NCI-H345 treated with DMSO at 0.1 percent for 48 hours (cell line): Measurements from ENCODE around the gene KCNS3.

Experiments used
- DNase-seq: peaks from one replicate; lab custom pipeline; 2025; ENCODE audit not compliant: unreplicated experiment; lab: John Stamatoyannopoulos, UW

The KCNS3 gene

DNA sequence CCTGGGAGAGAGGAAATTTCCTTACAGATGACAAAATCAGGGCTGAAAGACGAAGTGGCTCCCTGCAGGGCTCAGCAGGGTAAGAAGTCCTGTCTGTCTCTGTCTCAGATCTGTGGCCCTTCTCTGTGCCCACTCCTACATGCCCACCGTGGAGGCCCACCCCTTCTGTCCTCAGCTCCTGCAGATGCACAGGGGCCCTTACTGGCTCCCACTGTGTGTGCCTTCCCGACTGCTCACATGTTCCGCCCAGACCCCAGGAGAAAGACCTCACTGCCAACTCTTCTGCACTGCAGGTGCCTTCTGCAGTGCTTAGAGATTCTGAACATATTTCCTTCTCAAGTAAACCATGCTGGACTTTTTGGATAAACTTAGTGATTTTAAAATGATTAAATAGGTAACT is 1.9 kb upstream of the KCNS3 start:
- DNase-seq = no peak

DNA sequence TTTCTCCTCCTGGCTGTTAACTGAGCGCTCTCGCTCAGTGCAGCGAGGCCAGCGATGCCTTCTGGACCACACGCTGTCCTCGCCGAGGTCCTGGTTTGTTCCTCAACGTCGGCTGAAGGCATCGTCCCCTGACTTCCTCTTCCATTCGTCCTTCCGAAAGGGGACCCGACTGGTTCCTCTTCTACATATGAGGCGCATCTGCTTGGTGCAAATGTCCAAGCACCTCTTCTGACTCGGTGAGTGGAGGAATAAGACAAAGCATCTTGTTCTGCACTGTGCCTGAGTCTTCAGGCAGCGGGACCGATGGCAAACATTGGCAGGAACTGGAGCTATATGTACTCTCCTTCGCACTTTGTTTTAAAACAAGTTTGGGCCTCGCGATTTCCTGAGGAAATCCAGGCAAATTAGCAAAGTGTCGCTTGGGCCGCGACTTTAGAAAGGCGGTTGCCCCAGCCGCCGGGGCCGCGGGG is 621 bp upstream of the KCNS3 start:
- no peak for DNase-seq

DNA sequence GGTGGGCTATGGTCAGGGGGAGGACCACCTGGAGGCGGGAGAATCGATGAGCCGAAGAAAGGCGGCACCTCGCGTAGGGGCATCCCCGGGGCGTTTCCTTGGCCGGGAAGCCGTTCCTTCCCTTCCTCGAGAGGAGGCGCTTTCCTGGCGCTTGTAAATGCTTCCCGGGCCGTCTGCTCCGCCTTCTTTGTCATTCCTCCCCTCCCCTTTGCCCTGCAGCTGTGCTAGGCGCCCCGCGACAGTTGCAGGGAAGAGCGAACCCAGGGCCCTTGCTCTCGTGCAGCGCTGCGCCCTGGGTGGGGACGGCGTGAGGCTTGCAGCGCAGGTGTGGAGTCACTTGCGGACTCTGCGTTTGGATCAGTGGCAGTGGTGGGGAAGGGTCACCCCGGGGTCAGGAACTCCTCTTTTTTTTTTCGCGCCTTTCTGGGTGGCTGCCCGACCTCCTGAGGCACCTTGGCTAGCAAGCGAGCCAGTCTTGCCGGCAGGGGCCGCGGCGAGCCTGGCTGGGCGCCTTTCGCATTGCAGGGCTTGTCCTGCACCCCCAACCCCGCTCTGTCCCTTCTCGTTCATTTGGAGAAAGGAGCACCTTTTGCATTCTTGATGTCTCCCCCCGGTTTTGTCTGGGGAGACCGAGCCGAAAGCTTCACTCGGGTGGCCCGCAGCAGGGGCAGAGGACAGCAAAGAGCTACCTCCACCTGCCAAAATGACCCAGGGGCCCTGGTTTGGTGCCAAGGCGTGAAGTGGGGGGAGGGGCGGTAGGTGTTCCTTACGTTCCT is 858 bp downstream of the KCNS3 start:
- peak; percentile 92 for DNase-seq

DNA sequence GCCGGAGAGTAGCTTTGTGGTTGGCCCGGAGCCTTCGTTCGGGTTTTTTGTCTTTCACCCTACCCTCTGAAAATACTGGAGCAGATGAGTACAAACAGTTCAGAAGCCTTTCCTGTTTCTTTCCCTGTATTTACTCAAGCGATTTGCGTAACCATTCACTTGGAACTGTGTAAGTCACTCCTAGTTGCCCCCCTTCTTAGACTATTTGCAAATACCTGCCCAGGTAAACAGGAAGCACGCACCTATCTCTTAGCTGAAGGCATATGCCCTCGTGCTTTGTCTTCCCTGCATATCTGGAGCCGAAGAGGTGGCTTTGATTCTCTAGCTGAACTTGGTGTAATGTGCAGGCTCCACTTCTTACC is 1.4 kb downstream of the KCNS3 start:
- peak; percentile 72 for DNase-seq

DNA sequence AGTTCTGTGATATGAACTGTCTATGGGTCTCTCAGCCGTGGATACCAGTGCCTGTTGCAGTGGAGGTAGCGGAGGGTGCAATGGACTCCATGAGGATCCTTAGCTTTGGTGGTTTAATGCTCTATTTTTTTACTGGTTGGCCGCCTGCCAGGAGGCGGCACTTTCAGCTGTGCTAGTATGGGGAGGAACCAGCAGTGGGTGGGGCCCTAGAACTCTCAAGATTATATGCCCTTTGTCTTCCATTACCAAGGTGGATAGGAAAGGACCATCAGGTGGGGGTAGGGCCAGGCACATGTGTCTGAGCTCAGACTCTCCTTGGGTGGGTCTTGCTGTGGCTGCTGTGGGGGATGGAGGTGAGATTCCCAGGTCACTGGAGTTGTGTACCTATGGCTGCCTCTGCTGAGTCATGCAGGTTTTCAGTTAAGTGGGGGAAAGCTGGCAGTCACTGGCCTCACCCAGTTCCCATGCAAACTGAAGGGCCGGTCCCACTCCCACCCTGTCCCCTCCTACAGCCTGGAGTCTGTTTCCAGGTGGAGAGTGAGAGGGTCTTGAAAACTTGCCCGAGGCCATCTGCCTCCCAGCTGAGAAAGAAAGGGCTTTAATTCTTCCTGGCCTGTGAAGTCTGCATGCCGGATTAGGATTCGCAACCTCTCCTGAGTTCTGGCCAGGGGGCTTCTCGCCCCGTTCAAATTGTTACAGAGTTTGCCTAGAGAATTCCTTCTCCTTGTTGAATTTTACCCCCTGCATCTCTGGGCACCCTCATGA is 14.5 kb downstream of the KCNS3 start:
- peak; percentile 72 for DNase-seq

DNA sequence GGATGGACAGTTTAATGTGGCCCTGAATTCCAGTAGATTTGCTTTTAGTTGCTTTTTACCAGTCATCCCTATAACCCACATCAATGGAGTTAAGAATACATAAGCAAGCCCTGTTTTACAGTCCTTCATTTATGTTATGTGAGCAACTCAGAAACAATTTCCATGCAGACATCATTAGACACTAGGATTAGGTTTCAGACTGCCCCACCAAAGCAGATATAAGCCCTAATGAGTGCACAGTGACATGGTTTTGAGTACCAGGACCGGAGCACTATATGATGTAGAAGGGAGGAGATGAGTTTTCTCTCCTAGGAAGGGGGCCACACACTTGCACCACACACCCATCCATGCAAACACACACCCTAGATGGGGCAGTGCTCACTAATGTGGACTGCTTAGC is 15.5 kb downstream of the KCNS3 start:
- DNase-seq = no peak

DNA sequence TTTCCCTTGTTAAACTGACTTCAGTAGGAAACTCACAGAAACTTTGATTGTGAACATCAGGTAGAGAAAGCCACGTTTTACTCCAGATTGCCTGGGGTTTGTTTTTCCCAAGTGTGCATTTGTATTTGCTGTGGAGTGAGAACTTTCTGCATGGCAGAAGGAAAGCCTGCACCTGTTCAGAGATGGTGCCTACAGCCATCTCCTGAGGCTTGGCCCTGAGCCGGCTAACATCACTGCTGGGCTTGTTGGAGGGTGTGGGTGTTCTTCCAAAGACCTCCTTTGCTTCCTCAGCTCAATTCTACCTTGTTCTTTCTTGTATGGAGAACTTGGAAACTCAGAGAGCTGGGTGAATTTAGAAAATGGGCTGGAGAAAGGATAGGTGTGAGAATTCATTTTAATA is 16.1 kb downstream of the KCNS3 start:
- no peak for DNase-seq

DNA sequence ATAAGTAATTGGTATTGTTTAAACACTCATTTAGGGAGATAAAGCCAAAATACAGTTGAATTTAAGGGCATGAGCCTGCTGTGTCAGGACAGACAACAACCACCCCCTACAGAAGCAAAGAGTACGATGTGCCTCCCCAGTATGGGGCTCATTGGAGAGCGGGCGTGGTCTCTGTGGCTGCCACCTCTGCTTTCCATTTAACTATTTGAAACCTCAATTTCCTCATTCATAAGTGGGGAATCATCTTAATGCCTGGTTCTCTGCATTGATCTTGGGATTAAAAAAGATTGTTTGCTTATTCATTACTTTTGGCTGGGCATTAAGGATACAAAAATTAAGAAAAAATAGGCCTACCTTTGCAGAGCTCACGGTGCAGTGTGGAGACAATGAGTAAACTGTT is 21.4 kb downstream of the KCNS3 start:
- DNase-seq = peak; percentile 49

DNA sequence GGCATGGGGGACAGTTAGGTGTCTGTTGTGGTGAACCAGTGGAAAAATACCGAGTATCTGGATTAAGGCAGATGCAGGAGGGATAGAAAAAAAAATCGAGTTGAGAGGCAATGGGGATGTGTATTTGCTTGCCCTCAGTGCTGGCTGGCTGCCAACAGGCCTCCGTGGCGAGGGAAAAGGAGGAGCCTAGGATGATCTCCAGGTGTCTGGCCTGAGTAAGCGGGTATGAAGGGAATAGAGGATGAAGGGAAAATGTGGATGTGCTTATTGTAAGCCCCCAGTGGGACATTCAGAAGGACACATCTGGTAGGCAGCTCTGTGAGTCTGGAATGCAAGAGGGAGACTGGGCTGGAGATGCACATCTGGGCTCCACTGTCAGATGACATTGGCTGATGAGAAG is 22.8 kb downstream of the KCNS3 start:
- peak; percentile 99 for DNase-seq

DNA sequence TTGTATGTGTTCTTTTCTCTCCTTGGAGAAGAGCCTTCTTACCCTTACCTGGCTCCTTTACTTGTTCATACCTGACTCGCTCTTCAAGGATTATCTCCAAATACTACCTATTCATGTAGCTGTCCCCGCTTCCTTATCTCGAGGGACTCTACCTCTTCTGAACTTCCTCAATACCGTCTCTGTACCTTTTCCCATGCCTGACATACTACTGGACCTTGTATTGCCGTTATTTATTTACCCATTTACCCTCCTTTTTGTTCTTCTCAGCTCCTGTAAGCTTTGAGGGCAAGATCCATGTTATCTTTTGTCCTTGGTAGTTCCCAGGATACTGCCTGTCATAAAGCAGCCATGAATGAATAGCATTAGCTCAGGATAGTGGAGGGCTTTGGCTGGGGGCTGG is 32.5 kb downstream of the KCNS3 start:
- no peak for DNase-seq

DNA sequence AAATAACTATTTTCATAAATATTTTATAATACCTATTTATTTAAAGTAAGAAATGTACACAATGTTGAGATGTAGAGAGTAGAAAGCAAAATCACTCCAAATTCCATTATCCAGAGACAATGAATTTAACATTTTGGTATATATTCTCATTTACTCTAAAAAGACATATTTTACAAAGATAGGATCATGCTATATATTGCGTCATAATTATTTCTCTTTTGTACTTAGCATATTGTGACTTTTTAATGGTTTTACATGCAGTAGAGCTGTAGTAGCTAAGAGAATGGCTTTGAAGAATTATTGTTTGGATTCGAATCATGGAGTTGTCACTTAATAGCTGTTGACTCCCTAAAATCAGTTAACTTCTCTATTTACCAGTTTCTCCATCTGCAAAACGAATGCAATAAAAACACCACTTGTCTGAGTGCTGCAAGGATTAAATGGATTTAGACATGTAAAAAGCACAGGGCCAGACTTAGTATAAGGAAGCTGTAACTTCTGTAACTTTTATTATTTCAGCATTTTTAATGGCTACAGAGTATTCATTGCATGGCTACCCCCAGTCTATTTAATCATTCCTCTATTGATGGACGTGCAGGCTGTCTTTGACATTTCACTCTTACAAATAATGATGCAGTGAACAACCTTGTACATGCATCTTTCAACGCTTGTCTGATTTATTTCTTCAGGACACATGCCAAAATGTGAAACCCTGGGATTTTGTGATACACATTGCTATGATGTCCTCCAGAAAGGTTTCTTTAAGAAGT is 33.2 kb downstream of the KCNS3 start:
- no peak for DNase-seq

DNA sequence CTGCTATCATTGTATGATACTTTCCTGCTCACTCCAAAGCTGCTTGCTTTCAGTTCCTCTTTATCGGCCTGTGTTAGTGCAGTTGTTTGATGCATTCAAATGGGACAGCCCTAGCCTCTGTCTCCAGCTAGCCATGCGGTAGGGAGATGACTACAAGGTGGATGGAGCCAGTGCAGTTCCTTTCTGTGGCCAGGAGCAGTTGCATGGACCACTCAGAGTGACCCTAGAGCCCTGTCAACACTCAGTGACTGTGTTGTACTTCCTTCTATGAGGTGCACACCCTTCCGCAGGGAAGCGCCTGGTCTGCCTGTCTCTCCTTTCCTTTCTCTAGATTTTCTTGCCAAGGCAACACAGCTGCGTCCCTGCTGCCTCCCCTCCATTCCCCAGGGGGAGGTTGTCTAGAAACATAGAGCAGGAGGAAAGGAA is 33.8 kb downstream of the KCNS3 start:
- no peak for DNase-seq

DNA sequence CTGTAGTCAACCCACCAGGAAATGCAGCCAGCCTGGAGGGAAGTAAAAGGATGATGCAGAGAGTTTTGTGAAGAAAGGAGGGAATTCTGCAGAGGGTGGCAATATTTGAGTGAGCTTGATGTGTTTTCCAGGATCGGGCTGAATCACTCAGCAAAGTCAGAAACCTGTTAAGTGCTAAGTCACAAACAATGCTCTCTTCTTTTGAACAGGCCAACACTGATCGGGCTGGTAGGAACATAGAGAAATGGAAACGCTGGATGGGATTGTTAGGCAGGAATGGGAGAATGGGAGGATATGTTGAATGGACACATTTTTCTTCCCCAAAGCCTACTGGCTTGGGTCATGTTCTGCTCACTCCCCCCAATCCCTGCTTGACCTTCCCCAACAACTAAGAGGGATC is 36.6 kb downstream of the KCNS3 start:
- no peak for DNase-seq

DNA sequence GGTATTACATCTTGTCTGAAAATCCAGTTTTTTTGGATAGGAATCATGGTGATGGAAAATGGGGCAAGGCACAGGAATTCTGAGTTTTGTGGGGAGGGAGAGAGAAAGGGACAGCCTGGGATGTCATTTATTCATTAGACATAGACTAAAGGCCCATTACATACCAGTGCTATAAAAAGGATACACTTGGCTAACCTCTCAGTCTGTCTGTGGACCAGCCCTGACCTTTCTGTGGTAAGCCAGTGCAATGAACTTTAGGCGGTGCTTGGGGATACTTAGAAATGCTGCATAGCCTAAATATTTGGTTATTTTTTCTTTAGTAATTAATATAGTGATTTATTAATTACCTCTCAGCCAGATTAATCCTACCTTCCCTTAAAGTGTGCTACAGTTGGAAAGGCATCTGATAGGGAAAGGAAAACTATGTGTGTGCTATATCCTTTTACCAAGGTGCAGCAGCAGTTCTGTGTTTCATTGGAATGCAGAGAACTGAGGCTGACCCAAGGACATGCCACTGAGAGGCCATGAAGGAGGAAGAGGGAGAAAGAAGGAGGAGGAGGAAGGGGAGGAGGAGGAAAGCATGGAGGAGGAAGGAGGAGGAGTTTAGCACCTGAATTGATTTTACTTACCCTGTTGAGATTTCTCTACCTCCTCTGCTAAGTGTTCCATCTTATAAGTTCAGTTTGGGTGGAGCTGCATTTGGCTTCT is 37.5 kb downstream of the KCNS3 start:
- DNase-seq = no peak

DNA sequence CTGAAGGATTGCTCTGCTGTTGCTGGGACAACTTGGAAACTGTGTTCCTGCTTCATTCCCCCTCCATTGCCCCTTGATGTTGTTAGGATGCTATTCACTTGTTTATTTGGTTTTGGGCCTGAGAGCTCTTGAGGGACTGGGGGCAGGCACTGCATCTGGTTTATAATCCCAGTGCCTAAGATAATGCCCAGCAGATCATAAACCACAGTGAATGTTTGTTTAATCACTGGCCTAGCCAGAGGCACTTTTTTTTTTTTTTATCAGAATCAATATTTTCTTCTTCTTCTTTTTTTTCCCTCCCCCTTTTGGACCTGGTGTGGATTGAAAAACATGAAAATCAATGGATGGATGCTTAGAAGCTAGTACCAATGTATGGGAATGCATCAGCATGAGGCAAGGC is 38.1 kb downstream of the KCNS3 start:
- DNase-seq = no peak

DNA sequence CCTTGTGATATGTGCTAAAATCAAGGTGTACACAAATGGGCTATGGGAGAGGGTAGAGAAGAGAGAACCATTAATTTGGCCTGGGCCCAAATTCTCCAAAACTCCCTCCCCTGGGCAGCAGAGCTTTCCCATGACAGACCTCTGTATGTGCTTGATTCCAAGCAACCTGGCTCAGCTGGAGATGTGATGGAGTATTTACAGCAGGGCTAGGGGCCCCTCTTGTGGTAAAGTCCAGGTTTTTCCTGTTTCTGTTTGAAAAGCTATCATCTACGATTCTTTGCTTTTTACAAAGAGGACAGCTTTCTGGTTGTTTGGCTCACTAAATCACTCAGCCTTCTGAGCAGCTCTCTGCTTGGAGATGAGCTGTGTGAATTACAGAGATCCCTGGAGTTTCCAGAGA is 40.3 kb downstream of the KCNS3 start:
- peak; percentile 26 for DNase-seq

DNA sequence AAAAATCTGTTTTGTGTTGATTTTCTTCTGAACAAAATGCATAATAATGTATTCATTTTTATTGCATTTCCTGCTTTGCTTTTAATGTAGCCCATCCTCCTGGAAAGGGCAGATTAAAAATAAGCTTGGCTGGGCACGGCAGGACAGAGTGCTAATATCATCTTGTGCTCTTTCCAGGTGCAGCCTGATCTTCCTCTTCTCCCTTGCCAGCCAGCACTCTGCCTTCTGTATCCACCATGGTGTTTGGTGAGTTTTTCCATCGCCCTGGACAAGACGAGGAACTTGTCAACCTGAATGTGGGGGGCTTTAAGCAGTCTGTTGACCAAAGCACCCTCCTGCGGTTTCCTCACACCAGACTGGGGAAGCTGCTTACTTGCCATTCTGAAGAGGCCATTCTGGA is 52.3 kb downstream of the KCNS3 start:
- DNase-seq = no peak

DNA sequence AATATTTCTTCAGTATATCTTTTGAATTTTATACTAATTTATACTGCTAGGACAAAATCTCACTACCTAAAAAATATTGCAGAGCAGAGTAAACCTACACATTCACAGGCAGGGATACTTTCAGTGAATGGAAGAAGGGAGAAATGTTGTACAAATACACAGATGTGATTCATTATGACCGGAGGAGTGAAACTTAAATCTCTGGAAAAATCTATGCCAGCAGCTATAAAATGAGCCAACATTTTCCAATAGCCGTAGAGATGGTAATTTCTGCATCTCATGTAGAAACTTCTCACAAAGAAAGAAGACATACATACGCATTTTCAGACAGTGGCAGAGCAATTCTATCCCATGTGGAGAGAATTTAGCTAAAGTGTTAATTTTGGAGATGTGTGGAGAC is 54.8 kb downstream of the KCNS3 start:
- no peak for DNase-seq

DNA sequence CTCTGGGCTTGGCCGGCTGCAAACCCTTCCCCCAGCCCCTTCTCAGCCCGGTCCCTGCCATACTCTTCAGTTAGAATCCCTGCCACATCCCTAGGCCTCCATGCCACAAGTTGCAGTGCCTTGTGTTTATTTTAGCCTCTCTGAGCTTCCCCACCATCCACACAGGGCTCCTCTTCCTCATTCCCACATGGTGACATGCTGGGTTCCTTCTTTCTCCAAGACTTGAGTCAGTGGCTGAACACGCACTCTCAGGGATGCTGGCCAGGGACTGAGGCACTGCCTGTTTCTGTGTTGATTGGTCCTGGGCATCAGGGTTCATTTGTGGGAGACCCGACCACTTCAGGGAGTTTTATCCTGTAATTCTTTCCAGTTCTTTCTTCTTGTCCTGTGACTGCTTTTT is 56.3 kb downstream of the KCNS3 start:
- no peak for DNase-seq

DNA sequence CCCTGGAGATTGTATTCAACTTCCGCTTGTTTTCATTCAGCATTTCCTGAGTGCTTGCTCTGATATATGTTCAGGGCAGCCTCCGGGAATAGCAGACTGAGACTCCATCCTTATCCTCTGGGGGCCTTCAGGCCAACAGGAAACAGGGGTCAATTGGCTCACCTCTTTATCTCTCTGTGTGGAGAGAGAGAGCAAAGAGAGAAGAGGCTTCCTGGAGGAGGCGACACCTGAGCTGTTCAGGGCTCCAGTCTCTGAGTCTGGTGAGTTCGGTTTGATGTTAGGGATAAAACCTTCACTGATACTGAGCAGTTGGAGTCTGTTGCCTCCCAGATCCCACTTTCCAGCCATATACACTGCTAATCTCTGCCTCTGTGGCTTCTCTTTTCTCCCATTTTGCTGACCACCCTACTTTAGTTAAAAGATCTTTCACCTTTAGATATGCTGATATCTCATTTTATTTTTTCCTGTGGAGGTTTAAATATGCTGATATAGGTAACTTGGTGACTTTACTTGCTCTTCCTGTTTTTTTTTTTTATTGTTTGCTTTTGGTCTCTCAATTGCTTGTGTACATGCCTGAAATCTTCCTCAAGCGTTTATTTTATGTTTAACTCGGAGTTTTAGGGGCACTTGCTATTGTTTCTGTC is 56.9 kb downstream of the KCNS3 start:
- no peak for DNase-seq

DNA sequence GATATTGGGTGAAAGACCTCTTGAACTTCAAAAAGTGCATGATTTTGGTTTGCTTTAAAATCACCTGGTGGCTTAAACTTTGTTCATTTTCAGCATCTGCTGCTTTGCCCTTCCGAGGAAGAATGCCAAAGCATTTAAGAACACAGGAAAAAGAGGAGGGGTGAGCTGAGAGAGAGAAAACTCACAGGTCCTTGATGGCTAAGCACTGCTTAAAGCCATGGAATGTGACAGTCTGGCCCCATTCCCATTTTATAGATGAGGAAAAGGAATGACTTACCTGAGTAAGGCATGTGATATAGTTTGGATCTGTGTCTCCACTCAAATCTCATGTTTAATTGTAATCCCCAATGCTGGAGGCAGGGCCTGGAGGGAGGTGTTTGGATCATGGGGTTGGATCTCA is 58.1 kb downstream of the KCNS3 start:
- no peak for DNase-seq
